A549 (cell line): ENCODE measurements around the gene CPEB4. TPM values are rescaled to one million over a fixed set of nuclear protein-coding genes. Genes with fewer than 3 reads are reported as not detected.
A peak's percentile ranks its signal among the peaks of the same experiment; 100 is the strongest.

ENCODE experiments used
- ATAC-seq, 2 experiments: fragments of 200-7000 bp in 1 of 2; fragments of >200 bp in 1 of 2; cut with Nextera tagmentation in 1 of 2; cut with Tn5 transposase in 1 of 2; 3 replicates each; pipeline versions ENCODE4 v1.8.0 to v1.9.1; 2018 to 2020; ENCODE audit warnings: mild to moderate bottlenecking in 1 of 2, moderate library complexity in 1 of 2
- CTCF ChIA-PET: fragments of 300-600 bp; sonication (Branson Sonifier 250); formaldehyde crosslinking; extraction: SDS; loops from one replicate; lab custom pipeline; 2021; ENCODE audit warnings: antibody characterized with exemption, inconsistent platforms; lab: Yijun Ruan, JAX
- POLR2A ChIA-PET: fragments of 350-600 bp; formaldehyde crosslinking; extraction: SDS; loops from one replicate; lab custom pipeline; 2021; ENCODE audit warnings: antibody characterized with exemption, inconsistent platforms; lab: Yijun Ruan, JAX
- DNase-seq, 2 experiments: peaks; one replicate each; pipeline versions ENCODE4 v3.0.0 to v3.0.0-alpha.2; 2011 to 2016; ENCODE audit warnings: low read depth in 1 of 2, low spot score in 1 of 2
- FAIRE-seq: peaks from 2 replicates; lab custom pipeline; 2011; peaks lifted over from hg19 to GRCh38; lab: Jason Lieb, UNC
- H3K27ac ChIP-seq, 2 experiments: fragments of >200 bp; sonication (Bioruptor Twin); formaldehyde crosslinking; 3 replicates each; pipeline ENCODE4 v1.5.1; 2016 to 2017
- H3K4me1 ChIP-seq: fragments of >200 bp; sonication (Bioruptor Twin); formaldehyde crosslinking; 3 replicates; pipeline ENCODE4 v1.6.1; 2016
- H3K4me2 ChIP-seq: fragments of >200 bp; sonication (Bioruptor Twin); formaldehyde crosslinking; 3 replicates; pipeline ENCODE4 v1.6.1; 2016
- H3K4me3 ChIP-seq: fragments of >200 bp; sonication (Bioruptor Twin); formaldehyde crosslinking; 3 replicates; pipeline ENCODE4 v1.5.1; 2016
- H3K9me3 ChIP-seq: fragments of >200 bp; sonication (Bioruptor Twin); formaldehyde crosslinking; 3 replicates; pipeline ENCODE4 v1.6.1; 2016
- BHLHE40 ChIP-seq: IDR thresholded peaks from 2 replicates; pipeline ENCODE4 v1.6.1; 2012; ENCODE audit warnings: low read depth, low read length, inconsistent platforms
- CBX2 ChIP-seq: fragments of 200-600 bp; sonication (generic); IDR thresholded peaks from 2 replicates; pipeline ENCODE4 v1.6.1; 2016; ENCODE audit warnings: low read depth, mild to moderate bottlenecking, borderline replicate concordance
- CEBPB ChIP-seq, 2 experiments: fragments of >200 bp in 1 of 2; sonication (Bioruptor Twin) in 1 of 2; formaldehyde crosslinking in 1 of 2; IDR thresholded peaks; 2 replicates each; pipeline ENCODE4 v1.6.1; 2012 to 2016
- CHD2 ChIP-seq: fragments of 150-350 bp; IDR thresholded peaks from 2 replicates; pipeline ENCODE4 v1.6.1; 2014; ENCODE audit warnings: low read length; ENCODE audit not compliant: partially characterized antibody
- CTCF ChIP-seq: fragments of >200 bp; sonication (Bioruptor Twin); formaldehyde crosslinking; IDR thresholded peaks from 3 replicates; pipeline ENCODE4 v1.5.1; 2016
- EHMT2 ChIP-seq: fragments of 200-600 bp; sonication (generic); IDR thresholded peaks from 2 replicates; pipeline ENCODE4 v1.6.1; 2016; ENCODE audit warnings: antibody characterized with exemption, low read depth, mild to moderate bottlenecking, moderate library complexity
- EP300 ChIP-seq, 2 experiments: fragments of >200 bp; sonication (Bioruptor Twin); formaldehyde crosslinking; IDR thresholded peaks; 2 replicates in 1 of 2; 3 replicates in 1 of 2; pipeline ENCODE4 v1.6.1; 2016 to 2017
- ESRRA ChIP-seq: fragments of 150-350 bp; IDR thresholded peaks from 2 replicates; pipeline ENCODE4 v1.6.1; 2014; ENCODE audit warnings: mild to moderate bottlenecking, low read length, borderline replicate concordance
- KDM1A ChIP-seq: fragments of 200-600 bp; sonication (generic); IDR thresholded peaks from 2 replicates; pipeline ENCODE4 v1.6.1; 2016; ENCODE audit warnings: low read depth, mild to moderate bottlenecking
- KDM5A ChIP-seq: fragments of 200-600 bp; sonication (generic); IDR thresholded peaks from 2 replicates; pipeline ENCODE4 v1.6.1; 2016; ENCODE audit warnings: antibody characterized with exemption, mild to moderate bottlenecking
- MYC ChIP-seq: IDR thresholded peaks from 2 replicates; pipeline ENCODE4 v1.6.1; 2012; ENCODE audit warnings: mild to moderate bottlenecking, inconsistent platforms, low read length, improper control_type of control experiment, borderline replicate concordance
- POLR2A ChIP-seq: IDR thresholded peaks from 2 replicates; pipeline ENCODE4 v1.6.1; 2012; ENCODE audit warnings: mild to moderate bottlenecking, low read length
- RAD21 ChIP-seq, 2 experiments: fragments of >200 bp in 1 of 2; sonication (Bioruptor Twin) in 1 of 2; formaldehyde crosslinking in 1 of 2; IDR thresholded peaks in 1 of 2; conservative IDR thresholded peaks in 1 of 2; 2 replicates in 1 of 2; 3 replicates in 1 of 2; pipeline ENCODE4 v1.6.1; 2012 to 2018; ENCODE audit warnings: inconsistent platforms in 1 of 2
- RARB ChIP-seq: fragments of 250-450 bp; sonication (Bioruptor Pico); IDR thresholded peaks from 2 replicates; pipeline ENCODE4 v1.8.0; 2021; ENCODE audit warnings: mild to moderate bottlenecking, moderate library complexity
- RFX5 ChIP-seq: fragments of 450-650 bp; IDR thresholded peaks from 2 replicates; pipeline ENCODE4 v1.7.1; 2014; ENCODE audit warnings: antibody characterized with exemption, mild to moderate bottlenecking, moderate library complexity
- RNF2 ChIP-seq: fragments of 200-600 bp; sonication (generic); IDR thresholded peaks from 2 replicates; pipeline ENCODE4 v1.6.1; 2016; ENCODE audit warnings: low read depth, mild to moderate bottlenecking, antibody characterized with exemption, moderate library complexity, borderline replicate concordance
- TFCP2L1 ChIP-seq: fragments of 250-450 bp; sonication (Bioruptor Pico); IDR thresholded peaks from 2 replicates; pipeline ENCODE4 v1.5.0; 2021; ENCODE audit warnings: mild to moderate bottlenecking
- TP53 ChIP-seq: fragments of 250-450 bp; sonication (Bioruptor Pico); IDR thresholded peaks from 2 replicates; pipeline ENCODE4 v1.5.0; 2021; ENCODE audit warnings: mild to moderate bottlenecking, moderate library complexity
- ZC3H11A ChIP-seq: fragments of 450-650 bp; IDR thresholded peaks from 2 replicates; pipeline ENCODE4 v1.6.1; 2014; ENCODE audit warnings: antibody characterized with exemption, mild to moderate bottlenecking
- ZFP36 ChIP-seq: fragments of 450-650 bp; IDR thresholded peaks from 2 replicates; pipeline ENCODE4 v1.6.1; 2014; ENCODE audit warnings: borderline replicate concordance; ENCODE audit not compliant: partially characterized antibody
- ZNF302 ChIP-seq: fragments of 250-450 bp; sonication (Bioruptor Pico); IDR thresholded peaks from 2 replicates; pipeline ENCODE4 v1.9.0; 2021; ENCODE audit warnings: inconsistent platforms, mild to moderate bottlenecking, moderate library complexity
- WGBS: methylation state at CpG from one replicate; pipeline ENCODE4 v1.1.6; 2017; ENCODE audit errors: missing lambda C conversion rate; 5-methylcytosine and 5-hydroxymethylcytosine counted together
- polyA plus RNA-seq, 4 experiments: library from polyadenylated mRNA; depleted of rRNA in 3 of 4; stranded (reverse); fragments of >200 nt; fragmentation: RNase III in 1 of 4; extraction: RNeasy Plus Mini Kit Qiagen cat#74134 plus additional on column Dnase treatment in 1 of 4; gene quantifications; 2 replicates in 3 of 4; 3 replicates in 1 of 4; pipeline ENCODE4 v1.2.3, GENCODE V29; 2011 to 2017
- TF ChIP-seq, protein P1 (sequence below): IDR thresholded peaks from 2 replicates; pipeline ENCODE4 v1.6.1; 2012
- TF ChIP-seq, protein P2 (sequence below): IDR thresholded peaks from 2 replicates; pipeline ENCODE4 v1.6.1; 2012
- TF ChIP-seq, protein P3 (sequence below): IDR thresholded peaks from 2 replicates; pipeline ENCODE4 v1.6.1; 2012; ENCODE audit warnings: low read depth, borderline replicate concordance
- TF ChIP-seq, protein P4 (sequence below): fragments of >200 bp; sonication (Bioruptor Twin); formaldehyde crosslinking; IDR thresholded peaks from 3 replicates; pipeline ENCODE4 v1.6.1; 2016
- TF ChIP-seq, protein P5 (sequence below): fragments of >200 bp; sonication (Bioruptor Twin); formaldehyde crosslinking; IDR thresholded peaks from 2 replicates; pipeline ENCODE4 v1.6.1; 2016

Gene CPEB4
- polyA plus RNA-seq, 2 of the 4 experiments (the other 2 are of a cell fraction): 11.4 to 50.0 TPM

DNA sequence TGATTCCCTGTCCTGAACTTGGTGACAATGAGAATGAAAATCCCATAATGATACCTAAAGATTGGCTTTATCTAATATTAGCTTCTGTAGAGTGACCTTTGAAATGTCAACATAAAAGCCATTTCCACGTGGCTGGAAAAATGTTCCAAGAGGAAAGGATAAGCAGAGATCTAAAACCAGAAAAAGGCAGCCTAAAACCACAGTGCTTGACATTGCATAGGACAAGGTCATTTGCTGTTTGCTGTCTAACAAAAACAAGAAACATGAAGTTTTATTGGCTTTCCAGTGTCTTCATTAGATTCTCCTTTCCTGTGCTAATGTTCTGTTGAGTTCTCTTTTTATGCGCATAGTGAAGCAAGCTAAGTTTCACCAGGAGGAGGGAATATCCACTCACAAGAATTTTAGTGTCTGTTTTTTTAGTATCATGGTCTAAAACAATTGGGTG is 44.6 kb downstream of the CPEB4 start:
- Histone ChIP-seq H3K4me1 (peaks cover 33% of the 10 kb centered on the region), H3K9me3 (no peaks in the 10 kb centered on the region), H3K4me2 (peak overlapping the region; percentile 17), H3K4me3 (no peak overlapping the region), H3K27ac (no peak overlapping the region)
- ATAC-seq (no peak), FAIRE-seq (no peak), DNase-seq (no peak)
- WGBS: 50% methylated on average over 2 of the region's 2 CpGs
- CTCF ChIA-PET: interaction anchor here (1.2 to 1.3 kb wide), 2 partner anchors 10 to 40 kb away, joined by 4 to 5 read pairs; no protein-coding TSS in a partner anchor
- TF ChIP-seq RFX5 (no peak), TFCP2L1 (CRISPR knock-in tag) (no peak), KDM5A (no peak), BHLHE40 (no peak)
- TF ChIP-seq, protein P1, sequence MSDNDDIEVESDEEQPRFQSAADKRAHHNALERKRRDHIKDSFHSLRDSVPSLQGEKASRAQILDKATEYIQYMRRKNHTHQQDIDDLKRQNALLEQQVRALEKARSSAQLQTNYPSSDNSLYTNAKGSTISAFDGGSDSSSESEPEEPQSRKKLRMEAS: no peak
- TF ChIP-seq, all 56 proteins: peak for 0
- POLR2A ChIA-PET: no interaction called here

DNA sequence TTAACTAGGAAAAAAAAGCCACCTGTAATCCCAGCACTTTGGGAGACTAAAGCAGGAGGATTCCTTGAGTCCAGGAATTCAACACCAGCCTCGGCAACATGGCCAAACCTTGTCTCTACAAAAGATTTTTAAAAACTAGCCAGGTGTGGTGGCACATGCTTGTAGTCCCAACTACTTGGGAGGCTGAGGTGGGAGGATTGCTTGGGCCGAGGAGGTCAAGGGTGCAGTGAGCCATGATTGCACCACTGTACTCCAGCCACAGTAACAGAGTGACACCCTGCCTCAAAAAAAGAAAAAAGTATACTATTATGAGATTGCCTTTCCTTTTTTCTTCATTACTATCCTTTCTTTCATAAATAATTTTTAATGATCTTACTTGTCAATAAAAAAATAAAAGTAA is 45.8 kb downstream of the CPEB4 start:
- no peak overlapping the region for H3K4me3 ChIP-seq
- H3K4me1 ChIP-seq: peaks cover 24% of the 10 kb centered on the region
- CTCF ChIA-PET: interaction anchor here (1.4 kb wide), 1 partner anchor 24 kb away, joined by 4 read pairs; no protein-coding TSS in a partner anchor
- H3K9me3 ChIP-seq: no peaks in the 10 kb centered on the region
- DNase-seq: no peak
- TF ChIP-seq RAD21 (conservative IDR thresholded peaks at IDR 0.05 in 1 of 2, IDR thresholded peaks at IDR 0.05 in 1 of 2) (no peak), ZNF302 (CRISPR knock-in tag) (no peak), RFX5 (no peak), CTCF (no peak), EP300 (IDR thresholded peaks at IDR 0.05) (no peak), EHMT2 (no peak), CBX2 (no peak), ESRRA (no peak), TP53 (CRISPR knock-in tag) (no peak)
- TF ChIP-seq, all 56 proteins: peak for 0
- POLR2A ChIA-PET: no interaction called here
- ATAC-seq (no peak), FAIRE-seq (no peak)
- no peak overlapping the region for H3K4me2 ChIP-seq
- H3K27ac ChIP-seq: no peak overlapping the region
- 98% methylated on average over 2 of the region's 2 CpGs for WGBS

DNA sequence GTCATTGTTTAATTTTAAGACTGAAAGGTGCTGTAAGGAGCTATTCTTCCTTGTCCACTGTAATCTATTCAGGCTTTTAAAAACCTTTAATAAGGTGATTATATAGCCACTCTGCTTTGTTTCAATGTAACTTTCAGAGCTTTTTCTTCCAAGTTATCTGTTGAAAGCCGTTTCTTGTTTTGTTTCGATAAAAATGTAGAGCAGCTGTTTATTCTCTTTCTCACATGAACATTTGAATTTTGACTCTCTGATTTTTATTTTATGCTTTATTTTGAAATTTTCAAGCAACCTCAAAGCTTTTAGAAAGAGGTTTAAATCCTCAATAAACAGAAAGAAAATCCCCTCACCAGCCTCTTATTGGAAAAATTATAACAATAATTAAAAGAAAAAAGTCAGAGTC is 47.2 kb downstream of the CPEB4 start:
- CTCF ChIA-PET: interaction anchor here (0.9 to 1.6 kb wide), 6 partner anchors 8 to 37 kb away, joined by 3 to 5 read pairs (median 4); no protein-coding TSS in a partner anchor
- DNase-seq: no peak
- FAIRE-seq: no peak
- H3K4me1 ChIP-seq: peaks cover 33% of the 10 kb centered on the region
- H3K4me3 ChIP-seq: no peak overlapping the region
- 90% methylated on average over 2 of the region's 2 CpGs for WGBS
- ATAC-seq: no peak
- no peak overlapping the region for H3K4me2 ChIP-seq
- no peak overlapping the region for H3K27ac ChIP-seq
- TF ChIP-seq, protein P1: no peak
- TF ChIP-seq, protein P2, sequence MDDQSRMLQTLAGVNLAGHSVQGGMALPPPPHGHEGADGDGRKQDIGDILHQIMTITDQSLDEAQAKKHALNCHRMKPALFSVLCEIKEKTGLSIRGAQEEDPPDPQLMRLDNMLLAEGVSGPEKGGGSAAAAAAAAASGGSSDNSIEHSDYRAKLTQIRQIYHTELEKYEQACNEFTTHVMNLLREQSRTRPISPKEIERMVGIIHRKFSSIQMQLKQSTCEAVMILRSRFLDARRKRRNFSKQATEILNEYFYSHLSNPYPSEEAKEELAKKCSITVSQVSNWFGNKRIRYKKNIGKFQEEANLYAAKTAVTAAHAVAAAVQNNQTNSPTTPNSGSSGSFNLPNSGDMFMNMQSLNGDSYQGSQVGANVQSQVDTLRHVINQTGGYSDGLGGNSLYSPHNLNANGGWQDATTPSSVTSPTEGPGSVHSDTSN: no peak
- TF ChIP-seq, protein P3, sequence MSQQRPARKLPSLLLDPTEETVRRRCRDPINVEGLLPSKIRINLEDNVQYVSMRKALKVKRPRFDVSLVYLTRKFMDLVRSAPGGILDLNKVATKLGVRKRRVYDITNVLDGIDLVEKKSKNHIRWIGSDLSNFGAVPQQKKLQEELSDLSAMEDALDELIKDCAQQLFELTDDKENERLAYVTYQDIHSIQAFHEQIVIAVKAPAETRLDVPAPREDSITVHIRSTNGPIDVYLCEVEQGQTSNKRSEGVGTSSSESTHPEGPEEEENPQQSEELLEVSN: no peak
- TF ChIP-seq EHMT2: no peak
- TF ChIP-seq, protein P4, sequence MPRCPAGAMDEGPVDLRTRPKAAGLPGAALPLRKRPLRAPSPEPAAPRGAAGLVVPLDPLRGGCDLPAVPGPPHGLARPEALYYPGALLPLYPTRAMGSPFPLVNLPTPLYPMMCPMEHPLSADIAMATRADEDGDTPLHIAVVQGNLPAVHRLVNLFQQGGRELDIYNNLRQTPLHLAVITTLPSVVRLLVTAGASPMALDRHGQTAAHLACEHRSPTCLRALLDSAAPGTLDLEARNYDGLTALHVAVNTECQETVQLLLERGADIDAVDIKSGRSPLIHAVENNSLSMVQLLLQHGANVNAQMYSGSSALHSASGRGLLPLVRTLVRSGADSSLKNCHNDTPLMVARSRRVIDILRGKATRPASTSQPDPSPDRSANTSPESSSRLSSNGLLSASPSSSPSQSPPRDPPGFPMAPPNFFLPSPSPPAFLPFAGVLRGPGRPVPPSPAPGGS: no peak
- TF ChIP-seq BHLHE40: no peak
- TF ChIP-seq CBX2: no peak
- TF ChIP-seq CEBPB (IDR thresholded peaks at IDR 0.05): no peak
- TF ChIP-seq, protein P5, sequence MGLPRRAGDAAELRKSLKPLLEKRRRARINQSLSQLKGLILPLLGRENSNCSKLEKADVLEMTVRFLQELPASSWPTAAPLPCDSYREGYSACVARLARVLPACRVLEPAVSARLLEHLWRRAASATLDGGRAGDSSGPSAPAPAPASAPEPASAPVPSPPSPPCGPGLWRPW: no peak
- TF ChIP-seq TFCP2L1 (CRISPR knock-in tag): no peak
- no peak for TF ChIP-seq POLR2A
- TF ChIP-seq CHD2: no peak
- no peak for TF ChIP-seq MYC
- no peak for TF ChIP-seq ZFP36
- no peak for TF ChIP-seq RARB (CRISPR knock-in tag)
- no peak for TF ChIP-seq RNF2
- no peak for TF ChIP-seq ZC3H11A
- TF ChIP-seq KDM1A: no peak
- POLR2A ChIA-PET: no interaction called here
- H3K9me3 ChIP-seq: no peaks in the 10 kb centered on the region
